ENCODE data around the gene WHAMM.
"Not testable (repeated sequence)": the region's sequence is repeated elsewhere in the genome, so short reads cannot be mapped to it uniquely, and the experiment has no call there.

WHAMM gene

GRCh38 chr15:82799183-82799841 lies 10.1 kb upstream of the WHAMM start:
- no peak for DNase-seq

- no peak for DNase-seq
Observed at GRCh38 chr15:82802497-82802896, 6.9 kb upstream of the WHAMM start.

- no peak for DNase-seq
Observed at GRCh38 chr15:82803793-82804574, 5.4 kb upstream of the WHAMM start.

GRCh38 chr15:82804575-82804949 lies 4.9 kb upstream of the WHAMM start:
- DNase-seq, result no peak

- peak in 1 of 56 donors; percentile 1 for DNase-seq
Observed at GRCh38 chr15:82805994-82806406, 3.4 kb upstream of the WHAMM start, which contains the start of gene FSD2. Gene FSD2, minus strand, starts transcription at chr15:82806069. Its CDS starts 18,679 bp downstream, at chr15:82787390.

GRCh38 chr15:82807920-82808633 lies 1.4 kb upstream of the WHAMM start:
- no peak for DNase-seq

GRCh38 chr15:82808634-82809041 lies 790 bp upstream of the WHAMM start:
- DNase-seq, result no peak

GRCh38 chr15:82810061-82810889 lies 847 bp downstream of the WHAMM start:
- DNase-seq, result peak in 19 of 56 donors; percentile 9 to 68 (median 42)

GRCh38 chr15:82810890-82811426 lies 1.5 kb downstream of the WHAMM start:
- no peak for DNase-seq

GRCh38 chr15:82812994-82813393 lies 3.6 kb downstream of the WHAMM start:
- DNase-seq, result no peak

GRCh38 chr15:82820128-82820527 lies 10.7 kb downstream of the WHAMM start:
- DNase-seq, result no peak

GRCh38 chr15:82821396-82821795 lies 12.0 kb downstream of the WHAMM start:
- DNase-seq, result not testable (repeated sequence)

GRCh38 chr15:82821851-82822250 lies 12.4 kb downstream of the WHAMM start:
- DNase-seq, result not testable (repeated sequence)

GRCh38 chr15:82823049-82823448 lies 13.6 kb downstream of the WHAMM start:
- no peak for DNase-seq

GRCh38 chr15:82828075-82828474 lies 18.6 kb downstream of the WHAMM start:
- DNase-seq, result no peak

- DNase-seq, result no peak
Observed at GRCh38 chr15:82829234-82829633, 19.8 kb downstream of the WHAMM start.

GRCh38 chr15:82830427-82831173 lies 21.2 kb downstream of the WHAMM start:
- DNase-seq, result no peak

- DNase-seq, result no peak
Observed at GRCh38 chr15:82831894-82832600, 22.6 kb downstream of the WHAMM start.

GRCh38 chr15:82832601-82833361 lies 23.4 kb downstream of the WHAMM start:
- peak in 21 of 56 donors; percentile 1 to 74 (median 27) for DNase-seq

Data from nucleus accumbens (tissue), 56 donors.